ENCODE results near the gene FSTL1.

The FSTL1 gene

GRCh38 chr3:120355486-120355885 is 95.3 kb downstream of the FSTL1 start:
- Histone ChIP-seq H3K36me3 (replicated peaks in 1 of 2; ENCODE audit: control insufficient read depth in 2 of 2, insufficient read depth in 2 of 2, low read length in 2 of 2) (no peaks in the 10 kb centered on the region), H2AK5ac (ENCODE audit: low read depth, low read length) (no peak overlapping the region), H3K4ac (ENCODE audit: low read length) (no peak overlapping the region), H3K27ac (replicated peaks; ENCODE audit: low read length) (no peak overlapping the region), H4K91ac (ENCODE audit: low read depth, low read length, poor library complexity) (no peak overlapping the region), H2BK12ac (ENCODE audit: low read length) (no peak overlapping the region), H3K23ac (ENCODE audit: low read depth, low read length, poor library complexity) (no peak overlapping the region), H2BK120ac (ENCODE audit: low read depth, low read length) (no peak overlapping the region), H2BK15ac (ENCODE audit: low read length) (no peak overlapping the region), H3K18ac (ENCODE audit: low read length) (no peak overlapping the region), H3K4me1 (ENCODE audit: control insufficient read depth in 2 of 2, insufficient read depth in 1 of 2, low read depth in 1 of 2, low read length in 2 of 2) (no peaks in the 10 kb centered on the region), H2AFZ (ENCODE audit: low read length) (no peak overlapping the region), H3K4me2 (ENCODE audit: insufficient read depth, low read length, poor library complexity, severe bottlenecking) (no peak overlapping the region), H3K79me1 (ENCODE audit: low read depth, low read length) (no peaks in the 10 kb centered on the region), H3K14ac (ENCODE audit: low read length) (no peak overlapping the region), H3K9ac (ENCODE audit: low read depth, low read length, poor library complexity) (no peak overlapping the region), H2BK5ac (ENCODE audit: low read length) (no peak overlapping the region), H4K8ac (ENCODE audit: low read depth, low read length) (no peak overlapping the region), H3K27me3 (ENCODE audit: control insufficient read depth in 3 of 3, insufficient read depth in 3 of 3, low read depth in 1 of 3, low read length in 3 of 3) (peaks cover 0 to 9% (median 0%) of the 10 kb centered on the region in 3 experiments), H3K9me3 (replicated peaks in 1 of 2; ENCODE audit: control insufficient read depth in 2 of 2, insufficient read depth in 1 of 2, low read depth in 1 of 2, low read length in 2 of 2) (no peaks in the 10 kb centered on the region), H3K4me3 (ENCODE audit: low read length in 2 of 2) (no peak overlapping the region)
- DNase-seq (ENCODE audit: low spot score): no peak
- no CpG with 5 or more reads among the region's 1 CpG for WGBS, 2 donors (ENCODE audit: extremely low coverage in 2 of 2, insufficient read length in 2 of 2, insufficient replicate concordance in 1 of 2)

GRCh38 chr3:120353463-120353862 is 97.3 kb downstream of the FSTL1 start:
- Histone ChIP-seq H3K4me1 (ENCODE audit: control insufficient read depth in 2 of 2, insufficient read depth in 1 of 2, low read depth in 1 of 2, low read length in 2 of 2) (no peaks in the 10 kb centered on the region), H3K9ac (ENCODE audit: low read depth, low read length, poor library complexity) (no peak overlapping the region), H4K91ac (ENCODE audit: low read depth, low read length, poor library complexity) (no peak overlapping the region), H3K4me2 (ENCODE audit: insufficient read depth, low read length, poor library complexity, severe bottlenecking) (no peak overlapping the region), H3K14ac (ENCODE audit: low read length) (no peak overlapping the region), H3K9me3 (replicated peaks in 1 of 2; ENCODE audit: control insufficient read depth in 2 of 2, insufficient read depth in 1 of 2, low read depth in 1 of 2, low read length in 2 of 2) (no peaks in the 10 kb centered on the region), H2BK5ac (ENCODE audit: low read length) (no peak overlapping the region), H2BK15ac (ENCODE audit: low read length) (no peak overlapping the region), H3K27ac (replicated peaks; ENCODE audit: low read length) (no peak overlapping the region), H3K23ac (ENCODE audit: low read depth, low read length, poor library complexity) (no peak overlapping the region), H3K18ac (ENCODE audit: low read length) (no peak overlapping the region), H2BK12ac (ENCODE audit: low read length) (no peak overlapping the region), H2AK5ac (ENCODE audit: low read depth, low read length) (no peak overlapping the region), H3K4me3 (ENCODE audit: low read length in 2 of 2) (no peak overlapping the region), H3K36me3 (replicated peaks in 1 of 2; ENCODE audit: control insufficient read depth in 2 of 2, insufficient read depth in 2 of 2, low read length in 2 of 2) (no peaks in the 10 kb centered on the region), H3K4ac (ENCODE audit: low read length) (no peak overlapping the region), H3K27me3 (ENCODE audit: control insufficient read depth in 3 of 3, insufficient read depth in 3 of 3, low read depth in 1 of 3, low read length in 3 of 3) (peaks cover 0 to 9% (median 0%) of the 10 kb centered on the region in 3 experiments), H4K8ac (ENCODE audit: low read depth, low read length) (no peak overlapping the region), H3K79me1 (ENCODE audit: low read depth, low read length) (no peaks in the 10 kb centered on the region), H2BK120ac (ENCODE audit: low read depth, low read length) (no peak overlapping the region), H2AFZ (ENCODE audit: low read length) (no peak overlapping the region)
- DNase-seq (ENCODE audit: low spot score): no peak

- no peak overlapping the region for H2AFZ ChIP-seq (ENCODE audit: low read length)
- no peak overlapping the region for H2BK120ac ChIP-seq (ENCODE audit: low read depth, low read length)
- no peak overlapping the region for H3K9ac ChIP-seq (ENCODE audit: low read depth, low read length, poor library complexity)
- peaks cover 3% of the 10 kb centered on the region in 2 donors for H3K4me1 ChIP-seq (ENCODE audit: control insufficient read depth in 2 of 2, insufficient read depth in 1 of 2, low read depth in 1 of 2, low read length in 2 of 2)
- H3K14ac ChIP-seq (ENCODE audit: low read length): no peak overlapping the region
- no peak for DNase-seq (ENCODE audit: low spot score)
- no peak overlapping the region for H3K4me2 ChIP-seq (ENCODE audit: insufficient read depth, low read length, poor library complexity, severe bottlenecking)
- H3K27ac ChIP-seq (replicated peaks; ENCODE audit: low read length): no peak overlapping the region
- H2BK15ac ChIP-seq (ENCODE audit: low read length): no peak overlapping the region
- H3K4me3 ChIP-seq (ENCODE audit: low read length in 2 of 2): no peak overlapping the region
- no peak overlapping the region for H2BK5ac ChIP-seq (ENCODE audit: low read length)
- peaks cover 0 to 9% (median 0%) of the 10 kb centered on the region in 3 experiments for H3K27me3 ChIP-seq (ENCODE audit: control insufficient read depth in 3 of 3, insufficient read depth in 3 of 3, low read depth in 1 of 3, low read length in 3 of 3)
- H2AK5ac ChIP-seq (ENCODE audit: low read depth, low read length): no peak overlapping the region
- no peaks in the 10 kb centered on the region for H3K9me3 ChIP-seq (replicated peaks in 1 of 2; ENCODE audit: control insufficient read depth in 2 of 2, insufficient read depth in 1 of 2, low read depth in 1 of 2, low read length in 2 of 2)
- H2BK12ac ChIP-seq (ENCODE audit: low read length): no peak overlapping the region
- no peaks in the 10 kb centered on the region for H3K79me1 ChIP-seq (ENCODE audit: low read depth, low read length)
- H3K18ac ChIP-seq (ENCODE audit: low read length): no peak overlapping the region
- peaks cover 0 to 1% of the 10 kb centered on the region in 2 donors for H3K36me3 ChIP-seq (replicated peaks in 1 of 2; ENCODE audit: control insufficient read depth in 2 of 2, insufficient read depth in 2 of 2, low read length in 2 of 2)
- no CpG with 5 or more reads among the region's 4 CpGs for WGBS, 2 donors (ENCODE audit: extremely low coverage in 2 of 2, insufficient read length in 2 of 2, insufficient replicate concordance in 1 of 2)
- no peak overlapping the region for H4K8ac ChIP-seq (ENCODE audit: low read depth, low read length)
- no peak overlapping the region for H3K23ac ChIP-seq (ENCODE audit: low read depth, low read length, poor library complexity)
- no peak overlapping the region for H4K91ac ChIP-seq (ENCODE audit: low read depth, low read length, poor library complexity)
- H3K4ac ChIP-seq (ENCODE audit: low read length): no peak overlapping the region
Measured at GRCh38 chr3:120352017-120352416, 98.8 kb downstream of the FSTL1 start.

- H3K9ac ChIP-seq (ENCODE audit: low read depth, low read length, poor library complexity): no peak overlapping the region
- no peak overlapping the region for H2AK5ac ChIP-seq (ENCODE audit: low read depth, low read length)
- no peak overlapping the region for H4K8ac ChIP-seq (ENCODE audit: low read depth, low read length)
- peak overlapping the region in 1 of 2 donors; percentile 81 for H3K4me3 ChIP-seq (ENCODE audit: low read length in 2 of 2)
- H3K79me1 ChIP-seq (ENCODE audit: low read depth, low read length): no peaks in the 10 kb centered on the region
- peaks cover 0 to 16% of the 10 kb centered on the region in 2 donors for H3K36me3 ChIP-seq (replicated peaks in 1 of 2; ENCODE audit: control insufficient read depth in 2 of 2, insufficient read depth in 2 of 2, low read length in 2 of 2)
- no peak for DNase-seq (ENCODE audit: low spot score)
- H3K4me1 ChIP-seq (ENCODE audit: control insufficient read depth in 2 of 2, insufficient read depth in 1 of 2, low read depth in 1 of 2, low read length in 2 of 2): peaks cover 3% of the 10 kb centered on the region in 2 donors
- H2BK120ac ChIP-seq (ENCODE audit: low read depth, low read length): no peak overlapping the region
- peak overlapping the region; percentile 97 for H2AFZ ChIP-seq (ENCODE audit: low read length)
- no peak overlapping the region for H3K4me2 ChIP-seq (ENCODE audit: insufficient read depth, low read length, poor library complexity, severe bottlenecking)
- H3K18ac ChIP-seq (ENCODE audit: low read length): no peak overlapping the region
- H2BK5ac ChIP-seq (ENCODE audit: low read length): no peak overlapping the region
- no peaks in the 10 kb centered on the region for H3K27me3 ChIP-seq (ENCODE audit: control insufficient read depth in 3 of 3, insufficient read depth in 3 of 3, low read depth in 1 of 3, low read length in 3 of 3)
- no peak overlapping the region for H2BK15ac ChIP-seq (ENCODE audit: low read length)
- H3K14ac ChIP-seq (ENCODE audit: low read length): no peak overlapping the region
- no peak overlapping the region for H3K4ac ChIP-seq (ENCODE audit: low read length)
- H3K23ac ChIP-seq (ENCODE audit: low read depth, low read length, poor library complexity): no peak overlapping the region
- H3K9me3 ChIP-seq (replicated peaks in 1 of 2; ENCODE audit: control insufficient read depth in 2 of 2, insufficient read depth in 1 of 2, low read depth in 1 of 2, low read length in 2 of 2): no peaks in the 10 kb centered on the region
- H4K91ac ChIP-seq (ENCODE audit: low read depth, low read length, poor library complexity): no peak overlapping the region
- 100% methylated on average over 1 of the region's 8 CpGs for WGBS, 2 donors (ENCODE audit: extremely low coverage in 2 of 2, insufficient read length in 2 of 2, insufficient replicate concordance in 1 of 2)
- no peak overlapping the region for H3K27ac ChIP-seq (replicated peaks; ENCODE audit: low read length)
- H2BK12ac ChIP-seq (ENCODE audit: low read length): no peak overlapping the region
Measured at GRCh38 chr3:120350401-120350941, 100.3 kb downstream of the FSTL1 start.
